H1 (cell line): ENCODE measurements around the gene SNRPE. TPM values are rescaled to one million over a fixed set of nuclear protein-coding genes. Genes with fewer than 3 reads are reported as not detected.

ENCODE experiments used
- E2F6 ChIP-seq: IDR thresholded peaks from 2 replicates; pipeline ENCODE4 v1.6.1; 2012; ENCODE audit warnings: inconsistent platforms
- EZH2 ChIP-seq: fragments of 200-600 bp; sonication (generic); IDR thresholded peaks from 2 replicates; pipeline ENCODE4 v1.7.1; 2012; ENCODE audit warnings: low read depth, mild to moderate bottlenecking, moderate library complexity, low read length, inconsistent platforms; ENCODE audit not compliant: severe bottlenecking
- JUN ChIP-seq: IDR thresholded peaks from 2 replicates; pipeline ENCODE4 v1.6.1; 2011; ENCODE audit warnings: low read depth, mild to moderate bottlenecking, improper control_type of control experiment, low read length
- POU5F1 ChIP-seq: IDR thresholded peaks from 2 replicates; pipeline ENCODE4 v1.6.1; 2011; ENCODE audit warnings: low read depth, mild to moderate bottlenecking, low read length, moderate library complexity
- SIRT6 ChIP-seq: IDR thresholded peaks from one replicate; pipeline ENCODE4 v1.7.1; 2012; ENCODE audit warnings: low read length, inconsistent platforms
- TBP ChIP-seq: IDR thresholded peaks from 2 replicates; pipeline ENCODE4 v1.6.1; 2011; ENCODE audit warnings: low read depth, low read length, improper control_type of control experiment
- TEAD4 ChIP-seq: IDR thresholded peaks from 2 replicates; pipeline ENCODE4 v1.6.1; 2012; ENCODE audit warnings: low read depth, low read length, inconsistent platforms, mixed read lengths
- ZNF274 ChIP-seq: IDR thresholded peaks from 2 replicates; pipeline ENCODE4 v1.7.0; 2012; ENCODE audit warnings: low read length, borderline replicate concordance; ENCODE audit errors: extremely low read depth
- polyA plus RNA-seq, 7 experiments: library from polyadenylated mRNA; depleted of rRNA in 3 of 7; stranded (reverse) in 5 of 7; unstranded in 2 of 7; fragments of >200 nt in 5 of 7; fragments of 200-250 nt in 2 of 7; gene quantifications; 1 replicate in 5 of 7; 2 replicates in 1 of 7; 4 replicates in 1 of 7; pipeline versions ENCODE4 v1.2.1 to v1.2.3, GENCODE V29; 2011 to 2013; ENCODE audit warnings: missing spikeins in 2 of 7, mixed read lengths in 2 of 7
- total RNA-seq: library from RNA; stranded (reverse); fragmentation: NEBNext Ultra II Directional; extraction: Animal tissue kit (Norgen Biotek cat#: 25700); gene quantifications from 2 replicates; pipeline ENCODE4 v1.2.1, GENCODE V29; 2021
- TF ChIP-seq, protein P1 (sequence below): fragments of 300-600 bp; sonication (generic); IDR thresholded peaks from 2 replicates; pipeline ENCODE4 v1.7.1; 2012; ENCODE audit warnings: low read length, moderate library complexity, mild to moderate bottlenecking, inconsistent platforms; ENCODE audit not compliant: insufficient replicate concordance

The SNRPE gene
- total and polyA plus RNA-seq, 2 of the 8 experiments (the other 6 are each of a cell fraction or from before 2014, with no cell fraction given): 416 to 461 TPM

GRCh38 chr1:203915811-203916210 is 54.4 kb downstream of the SNRPE start (continued):
- TF ChIP-seq, protein P1, sequence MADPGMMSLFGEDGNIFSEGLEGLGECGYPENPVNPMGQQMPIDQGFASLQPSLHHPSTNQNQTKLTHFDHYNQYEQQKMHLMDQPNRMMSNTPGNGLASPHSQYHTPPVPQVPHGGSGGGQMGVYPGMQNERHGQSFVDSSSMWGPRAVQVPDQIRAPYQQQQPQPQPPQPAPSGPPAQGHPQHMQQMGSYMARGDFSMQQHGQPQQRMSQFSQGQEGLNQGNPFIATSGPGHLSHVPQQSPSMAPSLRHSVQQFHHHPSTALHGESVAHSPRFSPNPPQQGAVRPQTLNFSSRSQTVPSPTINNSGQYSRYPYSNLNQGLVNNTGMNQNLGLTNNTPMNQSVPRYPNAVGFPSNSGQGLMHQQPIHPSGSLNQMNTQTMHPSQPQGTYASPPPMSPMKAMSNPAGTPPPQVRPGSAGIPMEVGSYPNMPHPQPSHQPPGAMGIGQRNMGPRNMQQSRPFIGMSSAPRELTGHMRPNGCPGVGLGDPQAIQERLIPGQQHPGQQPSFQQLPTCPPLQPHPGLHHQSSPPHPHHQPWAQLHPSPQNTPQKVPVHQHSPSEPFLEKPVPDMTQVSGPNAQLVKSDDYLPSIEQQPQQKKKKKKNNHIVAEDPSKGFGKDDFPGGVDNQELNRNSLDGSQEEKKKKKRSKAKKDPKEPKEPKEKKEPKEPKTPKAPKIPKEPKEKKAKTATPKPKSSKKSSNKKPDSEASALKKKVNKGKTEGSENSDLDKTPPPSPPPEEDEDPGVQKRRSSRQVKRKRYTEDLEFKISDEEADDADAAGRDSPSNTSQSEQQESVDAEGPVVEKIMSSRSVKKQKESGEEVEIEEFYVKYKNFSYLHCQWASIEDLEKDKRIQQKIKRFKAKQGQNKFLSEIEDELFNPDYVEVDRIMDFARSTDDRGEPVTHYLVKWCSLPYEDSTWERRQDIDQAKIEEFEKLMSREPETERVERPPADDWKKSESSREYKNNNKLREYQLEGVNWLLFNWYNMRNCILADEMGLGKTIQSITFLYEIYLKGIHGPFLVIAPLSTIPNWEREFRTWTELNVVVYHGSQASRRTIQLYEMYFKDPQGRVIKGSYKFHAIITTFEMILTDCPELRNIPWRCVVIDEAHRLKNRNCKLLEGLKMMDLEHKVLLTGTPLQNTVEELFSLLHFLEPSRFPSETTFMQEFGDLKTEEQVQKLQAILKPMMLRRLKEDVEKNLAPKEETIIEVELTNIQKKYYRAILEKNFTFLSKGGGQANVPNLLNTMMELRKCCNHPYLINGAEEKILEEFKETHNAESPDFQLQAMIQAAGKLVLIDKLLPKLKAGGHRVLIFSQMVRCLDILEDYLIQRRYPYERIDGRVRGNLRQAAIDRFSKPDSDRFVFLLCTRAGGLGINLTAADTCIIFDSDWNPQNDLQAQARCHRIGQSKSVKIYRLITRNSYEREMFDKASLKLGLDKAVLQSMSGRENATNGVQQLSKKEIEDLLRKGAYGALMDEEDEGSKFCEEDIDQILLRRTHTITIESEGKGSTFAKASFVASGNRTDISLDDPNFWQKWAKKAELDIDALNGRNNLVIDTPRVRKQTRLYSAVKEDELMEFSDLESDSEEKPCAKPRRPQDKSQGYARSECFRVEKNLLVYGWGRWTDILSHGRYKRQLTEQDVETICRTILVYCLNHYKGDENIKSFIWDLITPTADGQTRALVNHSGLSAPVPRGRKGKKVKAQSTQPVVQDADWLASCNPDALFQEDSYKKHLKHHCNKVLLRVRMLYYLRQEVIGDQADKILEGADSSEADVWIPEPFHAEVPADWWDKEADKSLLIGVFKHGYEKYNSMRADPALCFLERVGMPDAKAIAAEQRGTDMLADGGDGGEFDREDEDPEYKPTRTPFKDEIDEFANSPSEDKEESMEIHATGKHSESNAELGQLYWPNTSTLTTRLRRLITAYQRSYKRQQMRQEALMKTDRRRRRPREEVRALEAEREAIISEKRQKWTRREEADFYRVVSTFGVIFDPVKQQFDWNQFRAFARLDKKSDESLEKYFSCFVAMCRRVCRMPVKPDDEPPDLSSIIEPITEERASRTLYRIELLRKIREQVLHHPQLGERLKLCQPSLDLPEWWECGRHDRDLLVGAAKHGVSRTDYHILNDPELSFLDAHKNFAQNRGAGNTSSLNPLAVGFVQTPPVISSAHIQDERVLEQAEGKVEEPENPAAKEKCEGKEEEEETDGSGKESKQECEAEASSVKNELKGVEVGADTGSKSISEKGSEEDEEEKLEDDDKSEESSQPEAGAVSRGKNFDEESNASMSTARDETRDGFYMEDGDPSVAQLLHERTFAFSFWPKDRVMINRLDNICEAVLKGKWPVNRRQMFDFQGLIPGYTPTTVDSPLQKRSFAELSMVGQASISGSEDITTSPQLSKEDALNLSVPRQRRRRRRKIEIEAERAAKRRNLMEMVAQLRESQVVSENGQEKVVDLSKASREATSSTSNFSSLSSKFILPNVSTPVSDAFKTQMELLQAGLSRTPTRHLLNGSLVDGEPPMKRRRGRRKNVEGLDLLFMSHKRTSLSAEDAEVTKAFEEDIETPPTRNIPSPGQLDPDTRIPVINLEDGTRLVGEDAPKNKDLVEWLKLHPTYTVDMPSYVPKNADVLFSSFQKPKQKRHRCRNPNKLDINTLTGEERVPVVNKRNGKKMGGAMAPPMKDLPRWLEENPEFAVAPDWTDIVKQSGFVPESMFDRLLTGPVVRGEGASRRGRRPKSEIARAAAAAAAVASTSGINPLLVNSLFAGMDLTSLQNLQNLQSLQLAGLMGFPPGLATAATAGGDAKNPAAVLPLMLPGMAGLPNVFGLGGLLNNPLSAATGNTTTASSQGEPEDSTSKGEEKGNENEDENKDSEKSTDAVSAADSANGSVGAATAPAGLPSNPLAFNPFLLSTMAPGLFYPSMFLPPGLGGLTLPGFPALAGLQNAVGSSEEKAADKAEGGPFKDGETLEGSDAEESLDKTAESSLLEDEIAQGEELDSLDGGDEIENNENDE: no peak
- no peak for TF ChIP-seq POU5F1
- TF ChIP-seq EZH2: no peak
- TF ChIP-seq ZNF274: no peak
- TF ChIP-seq JUN: no peak
- TF ChIP-seq TBP: no peak
- TF ChIP-seq E2F6: no peak
- TF ChIP-seq SIRT6: no peak
- no peak for TF ChIP-seq TEAD4
